Gastroesophageal sphincter (tissue), 3 donors: ENCODE measurements around the gene GRIK3.

Source experiments
- CTCF ChIP-seq, 4 experiments: fragments of 200-600 bp in 2 of 4; fragments of 450-650 bp in 2 of 4; sonication (generic) in 1 of 4; IDR thresholded peaks; one replicate each; pipeline ENCODE4 v1.5.1; 2017 to 2019; ENCODE audit warnings: antibody characterized with exemption in 4 of 4, mild to moderate bottlenecking in 2 of 4, moderate library complexity in 2 of 4
- EP300 ChIP-seq: sonication (generic); formaldehyde crosslinking; IDR thresholded peaks from one replicate; pipeline ENCODE4 v1.6.1; 2017; ENCODE audit warnings: antibody characterized with exemption, mild to moderate bottlenecking

GRCh38 chr1:36852586-36852985, 181.7 kb downstream of the GRIK3 start:
- TF ChIP-seq EP300 (no peak), CTCF (IDR thresholded peaks at IDR 0.05) (no peak)
